HG03045 (cell line): ENCODE measurements around the gene GLG1.
"Not testable (repeated sequence)": the region's sequence is repeated elsewhere in the genome, so short reads cannot be mapped to it uniquely, and the experiment has no call there.

ENCODE experiments used
- ATAC-seq: cut with Tn5 transposase; IDR thresholded peaks from one replicate; pipeline ENCODE4 v1.9.1; 2021; ENCODE audit warnings: mild to moderate bottlenecking, moderate library complexity; ENCODE audit not compliant: unreplicated experiment

The GLG1 gene

GRCh38 chr16:74542911-74543578, 63.9 kb downstream of the GLG1 start:
- ATAC-seq = not testable (repeated sequence)

- not testable (repeated sequence) for ATAC-seq
Measured at GRCh38 chr16:74540663-74541062, 66.3 kb downstream of the GLG1 start.

DNA sequence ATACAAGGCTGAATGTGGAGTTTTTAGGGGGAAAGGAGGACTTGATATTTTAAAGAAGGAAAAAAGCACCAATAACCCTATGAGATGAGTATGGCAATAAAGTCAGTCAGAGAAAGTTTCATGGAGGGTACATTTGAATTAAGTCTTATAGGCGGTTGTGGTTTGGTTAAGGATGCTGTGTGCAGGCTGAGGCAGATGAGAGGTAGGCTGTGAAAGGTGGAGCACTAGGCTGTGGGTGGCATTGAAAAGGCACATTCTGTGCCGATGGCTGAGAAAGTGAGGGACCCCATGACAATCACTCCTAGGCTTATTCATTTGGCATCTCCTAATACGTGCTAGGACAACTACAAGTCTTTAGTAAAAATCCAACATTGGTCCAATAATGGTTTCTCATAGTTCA, 68.1 kb downstream of the GLG1 start:
- ATAC-seq = not testable (repeated sequence)

GRCh38 chr16:74537746-74538145, 69.2 kb downstream of the GLG1 start:
- not testable (repeated sequence) for ATAC-seq

DNA sequence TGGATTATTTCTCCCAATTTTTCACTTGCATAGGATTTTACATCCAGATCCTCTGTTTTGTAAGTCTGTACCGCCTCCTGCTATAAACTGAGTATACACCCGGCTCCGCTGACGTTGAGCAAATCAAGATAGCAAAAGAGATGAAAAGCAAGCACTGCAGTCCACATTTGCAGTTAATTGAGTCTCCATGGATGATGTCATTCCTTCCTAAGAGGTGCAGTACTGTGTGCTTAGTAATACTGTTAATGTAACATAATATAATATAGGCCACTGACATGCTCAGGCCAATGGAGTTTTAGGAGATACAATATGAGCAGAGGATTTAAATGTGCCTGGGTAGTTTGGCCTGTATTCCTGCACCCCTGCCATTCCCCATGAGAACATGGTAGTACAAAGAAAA, 72.3 kb downstream of the GLG1 start:
- ATAC-seq = not testable (repeated sequence)

GRCh38 chr16:74524926-74525325, 82.0 kb downstream of the GLG1 start:
- no peak for ATAC-seq

DNA sequence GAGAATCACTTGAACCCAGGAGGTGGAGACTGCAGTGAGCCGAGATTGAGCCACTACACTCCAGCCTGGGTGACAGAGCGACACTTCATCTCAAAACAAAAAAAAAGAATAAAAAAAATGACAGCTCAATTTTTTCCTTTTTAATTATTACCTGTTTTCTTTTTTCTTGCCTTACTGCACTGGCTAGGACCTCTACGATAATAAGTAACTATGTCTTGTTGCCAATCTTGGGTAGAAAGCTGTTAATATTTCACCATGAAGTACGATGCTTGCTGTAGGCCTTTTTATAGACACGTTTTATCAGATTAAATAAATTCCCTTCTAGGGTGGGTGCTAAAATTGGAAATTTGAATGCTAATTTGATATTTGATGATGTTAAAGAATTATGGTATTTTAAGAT, 82.8 kb downstream of the GLG1 start:
- ATAC-seq = no peak

GRCh38 chr16:74523706-74524105, 83.2 kb downstream of the GLG1 start:
- not testable (repeated sequence) for ATAC-seq

- no peak for ATAC-seq
Measured at GRCh38 chr16:74522160-74522559, 84.8 kb downstream of the GLG1 start.

GRCh38 chr16:74521691-74522090, 85.2 kb downstream of the GLG1 start:
- ATAC-seq = no peak

DNA sequence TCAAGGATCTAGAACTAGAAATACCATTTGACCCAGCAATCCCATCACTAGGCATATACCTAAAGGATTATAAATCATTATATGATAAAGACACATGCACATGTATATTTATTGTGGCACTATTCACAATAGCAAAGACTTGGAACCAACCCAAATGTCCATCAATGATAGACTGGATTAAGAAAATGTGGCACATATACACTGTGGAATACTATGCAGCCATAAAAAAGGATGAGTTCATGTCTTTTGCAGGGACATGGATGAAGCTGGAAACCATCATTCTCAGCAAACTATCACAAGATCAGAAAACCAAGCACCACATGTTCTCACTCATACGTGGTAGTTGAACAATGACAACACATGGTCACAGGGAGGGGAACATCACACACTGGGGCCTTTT, 88.0 kb downstream of the GLG1 start:
- ATAC-seq = not testable (repeated sequence)

GRCh38 chr16:74511961-74512360, 95.0 kb downstream of the GLG1 start:
- no peak for ATAC-seq

GRCh38 chr16:74505011-74505410, 101.9 kb downstream of the GLG1 start:
- no peak for ATAC-seq

- no peak for ATAC-seq
Measured at GRCh38 chr16:74503412-74503811, 103.5 kb downstream of the GLG1 start.

- ATAC-seq = no peak
Measured at GRCh38 chr16:74501484-74502478, 105.1 kb downstream of the GLG1 start.

GRCh38 chr16:74500907-74501306, 106.0 kb downstream of the GLG1 start:
- ATAC-seq = no peak

- no peak for ATAC-seq
Measured at GRCh38 chr16:74499114-74499513, 107.8 kb downstream of the GLG1 start.

- no peak for ATAC-seq
Measured at GRCh38 chr16:74497761-74498160, 109.2 kb downstream of the GLG1 start.

DNA sequence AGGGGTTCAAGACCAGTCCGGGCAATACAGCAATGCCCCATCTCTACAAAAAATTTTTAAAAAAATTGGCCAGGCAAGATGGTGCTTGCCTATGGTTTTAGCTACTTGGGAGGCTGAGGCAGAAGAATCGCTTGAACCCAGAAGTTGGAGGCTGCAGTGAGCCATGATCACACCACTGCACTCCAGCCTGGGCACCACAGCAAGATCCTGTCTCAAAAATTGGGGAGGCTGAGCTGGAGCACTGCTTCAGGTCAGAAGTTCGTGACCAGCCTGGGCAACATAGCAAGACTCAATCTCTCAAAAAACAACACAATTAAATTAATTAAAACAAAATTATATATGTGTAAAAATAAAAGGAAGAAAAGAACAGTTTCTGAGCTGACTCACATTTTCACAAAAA, 110.9 kb downstream of the GLG1 start:
- ATAC-seq = no peak

- ATAC-seq = no peak
Measured at GRCh38 chr16:74492976-74493375, 113.9 kb downstream of the GLG1 start.

- no peak for ATAC-seq
Measured at GRCh38 chr16:74487634-74488495, 119.0 kb downstream of the GLG1 start.
